OCI-LY7 (cell line): Measurements from ENCODE around the gene SND1. TPM values are rescaled to one million over a fixed set of nuclear protein-coding genes. Genes with fewer than 3 reads are reported as not detected.

Experiments
- BruUV-seq: library from RNA; stranded (reverse); fragments of 400-500 nt; replicated peaks from 2 replicates; lab custom pipeline; 2021; lab: Mats Ljungman, UMichigan
- CTCF ChIA-PET: fragments of 300-600 bp; sonication (Branson Sonifier 250); formaldehyde crosslinking; loops from one replicate; lab custom pipeline; 2022; ENCODE audit warnings: antibody characterized with exemption; ENCODE audit not compliant: unreplicated experiment; lab: Charles Lee
- POLR2A ChIA-PET: fragments of 300-600 bp; sonication (Branson Sonifier 250); formaldehyde crosslinking; loops from one replicate; lab custom pipeline; 2022; ENCODE audit warnings: antibody characterized with exemption; lab: Charles Lee
- DNase-seq: peaks from one replicate; pipeline ENCODE4 v3.0.0-alpha.2; 2015; ENCODE audit warnings: low spot score
- H2AFZ ChIP-seq: fragments of 200-600 bp; sonication (generic), shearing (Covaris generic); 2 replicates; pipeline ENCODE4 v1.6.1; 2014; ENCODE audit warnings: mild to moderate bottlenecking, antibody characterized with exemption, low read length, moderate library complexity
- H3K27ac ChIP-seq: fragments of 200-600 bp; sonication (generic); 2 replicates; pipeline ENCODE4 v1.5.1; 2014; ENCODE audit warnings: mixed run types, low read depth, mild to moderate bottlenecking, moderate library complexity, low read length, inconsistent platforms; ENCODE audit not compliant: poor library complexity, severe bottlenecking
- H3K36me3 ChIP-seq: fragments of 200-600 bp; sonication (generic); 2 replicates; pipeline ENCODE4 v1.6.1; 2014; ENCODE audit warnings: mild to moderate bottlenecking, antibody characterized with exemption, low read length, moderate library complexity, mixed read lengths; ENCODE audit not compliant: insufficient read depth
- H3K4me1 ChIP-seq: fragments of 200-600 bp; sonication (generic); 2 replicates; pipeline ENCODE4 v1.5.1; 2014; ENCODE audit warnings: mild to moderate bottlenecking, low read length; ENCODE audit not compliant: insufficient read depth, poor library complexity, severe bottlenecking
- H3K4me2 ChIP-seq: fragments of 200-600 bp; sonication (generic); 2 replicates; pipeline ENCODE4 v1.6.1; 2014; ENCODE audit warnings: mild to moderate bottlenecking, low read length
- H3K4me3 ChIP-seq: fragments of 200-600 bp; sonication (generic); 2 replicates; pipeline ENCODE4 v1.5.1; 2014; ENCODE audit warnings: mild to moderate bottlenecking, low read depth, low read length; ENCODE audit not compliant: poor library complexity, severe bottlenecking
- H3K79me2 ChIP-seq: fragments of 200-600 bp; sonication (generic); 2 replicates; pipeline ENCODE4 v1.6.1; 2016; ENCODE audit warnings: low read depth, mild to moderate bottlenecking, low read length, moderate library complexity, mixed read lengths; ENCODE audit not compliant: insufficient read depth
- H3K9me2 ChIP-seq: fragments of 200-600 bp; sonication (generic); 2 replicates; pipeline ENCODE4 v1.6.1; 2016; ENCODE audit warnings: mild to moderate bottlenecking, low read length, mixed read lengths; ENCODE audit not compliant: insufficient read depth
- H3K9me3 ChIP-seq: fragments of 200-600 bp; sonication (generic); 2 replicates; pipeline ENCODE4 v1.6.1; 2014; ENCODE audit warnings: mild to moderate bottlenecking, mixed run types, low read length, mixed read lengths
- H4K20me1 ChIP-seq: fragments of 200-600 bp; sonication (generic); 2 replicates; pipeline ENCODE4 v1.6.1; 2014; ENCODE audit warnings: mild to moderate bottlenecking, antibody characterized with exemption, low read length, moderate library complexity, mixed read lengths; ENCODE audit not compliant: insufficient read depth
- CTCF ChIP-seq: fragments of 200-600 bp; sonication (generic); conservative IDR thresholded peaks from 2 replicates; pipeline ENCODE4 v1.5.1; 2014; ENCODE audit warnings: mild to moderate bottlenecking, antibody characterized with exemption, low read length, moderate library complexity, mixed read lengths
- EZH2phosphoT487 ChIP-seq: fragments of 200-600 bp; sonication (generic); IDR thresholded peaks from 2 replicates; pipeline ENCODE4 v1.6.1; 2018; ENCODE audit warnings: low read depth, borderline replicate concordance, mild to moderate bottlenecking, mixed run types, antibody characterized with exemption, low read length, moderate library complexity, mixed read lengths
- intact Hi-C: fragments of 100-400 bp; cut with micrococcal nuclease; formaldehyde crosslinking; loops from one replicate; pipeline ENCODE4 v1.10.0; 2022; ENCODE audit not compliant: unreplicated experiment
- total RNA-seq, 2 experiments: library from RNA; depleted of rRNA in 1 of 2; stranded (reverse); fragments of >200 nt in 1 of 2; shearing (Covaris generic) in 1 of 2; gene quantifications; 2 replicates each; pipeline ENCODE4 v1.2.3, GENCODE V29; 2014 to 2022

SND1 gene
- total RNA-seq, 2 experiments from 2014 or later: 111 to 221 TPM

DNA sequence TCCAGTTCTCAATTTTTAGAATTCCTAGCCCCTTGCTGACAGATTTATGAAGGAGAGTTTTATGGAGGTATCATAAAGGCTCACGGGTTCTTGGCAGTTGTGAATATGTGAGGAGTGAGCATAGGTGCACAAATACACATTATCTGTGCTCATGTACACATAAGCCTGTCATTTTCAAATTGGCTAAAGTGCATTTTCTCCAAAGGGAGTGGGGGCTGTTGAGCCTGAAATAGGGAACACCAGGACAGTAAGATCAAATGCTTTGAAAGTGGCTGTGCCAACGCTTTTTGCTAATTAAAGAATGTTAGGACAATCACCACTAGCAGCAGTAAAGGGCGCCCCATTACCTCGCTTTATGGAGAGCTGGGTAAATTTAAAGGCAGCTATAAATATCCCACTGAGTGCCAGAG is 387.6 kb downstream of the SND1 start:
- POLR2A ChIA-PET: interaction anchor here (0.7 to 0.8 kb wide), 2 partner anchors 13 to 283 kb away, joined by 3 read pairs; no protein-coding TSS in a partner anchor
- intact Hi-C loops: loop anchor here (5.0 kb wide), 2 partner anchors 98 to 332 kb away; no protein-coding TSS in a partner anchor
- no peak for TF ChIP-seq EZH2phosphoT487
- no TSS peak for BruUV-seq
- Histone ChIP-seq H3K9me3 (no peaks in the 10 kb centered on the region), H4K20me1 (peaks cover 15% of the 10 kb centered on the region; the same call in 1 of the 2 replicates), H3K36me3 (0 out of 2 replicates have a peak, but pooled peaks cover 4% of the 10 kb centered on the region), H3K4me1 (no peaks in the 10 kb centered on the region), H3K4me3 (no peak overlapping the region), H3K27ac (no peak overlapping the region), H3K79me2 (no peaks in the 10 kb centered on the region), H3K9me2 (no peaks in the 10 kb centered on the region), H2AFZ (no peak overlapping the region), H3K4me2 (no peak overlapping the region)
- CTCF ChIA-PET: no interaction called here
- no peak for DNase-seq

- no peak overlapping the region for H3K27ac ChIP-seq
- ChIA-PET POLR2A (interaction anchor here (0.8 kb wide), 1 partner anchor 13 kb away, joined by 3 read pairs; no protein-coding TSS in a partner anchor), CTCF (no interaction called here)
- no peak overlapping the region for H3K4me2 ChIP-seq
- no TSS peak for BruUV-seq
- peaks cover 15% of the 10 kb centered on the region; the same call in 1 of the 2 replicates for H4K20me1 ChIP-seq
- no peak overlapping the region for H3K4me3 ChIP-seq
- no peaks in the 10 kb centered on the region for H3K9me2 ChIP-seq
- 0 out of 2 replicates have a peak, but pooled peaks cover 4% of the 10 kb centered on the region for H3K36me3 ChIP-seq
- H3K4me1 ChIP-seq: no peaks in the 10 kb centered on the region
- no peak for DNase-seq
- H3K9me3 ChIP-seq: no peaks in the 10 kb centered on the region
- intact Hi-C loops: no loop called here
- H3K79me2 ChIP-seq: no peaks in the 10 kb centered on the region
- no peak overlapping the region for H2AFZ ChIP-seq
- TF ChIP-seq EZH2phosphoT487: no peak
- TF ChIP-seq CTCF: no peak
These were observed 388.2 kb downstream of the SND1 start for GRCh38 chr7:128040205-128040604.

GRCh38 chr7:128041203-128041602 is 389.2 kb downstream of the SND1 start:
- no TSS peak for BruUV-seq
- Histone ChIP-seq H3K9me2 (no peaks in the 10 kb centered on the region), H3K36me3 (0 out of 2 replicates have a peak, but pooled peaks cover 4% of the 10 kb centered on the region), H2AFZ (no peak overlapping the region), H3K4me3 (no peak overlapping the region), H3K79me2 (no peaks in the 10 kb centered on the region), H3K4me2 (no peak overlapping the region), H3K27ac (no peak overlapping the region), H4K20me1 (peaks cover 7% of the 10 kb centered on the region; the same call in 1 of the 2 replicates), H3K9me3 (no peaks in the 10 kb centered on the region), H3K4me1 (no peaks in the 10 kb centered on the region)
- POLR2A ChIA-PET: interaction anchor here (0.6 to 0.8 kb wide), 2 partner anchors 8 to 450 kb away, joined by 3 to 4 read pairs; no protein-coding TSS in a partner anchor
- no peak for DNase-seq
- intact Hi-C loops: no loop called here
- CTCF ChIA-PET: no interaction called here
- TF ChIP-seq CTCF (no peak), EZH2phosphoT487 (no peak)
